AG04450 (cell line): ENCODE data around the gene CNTN5. TPM values are rescaled to one million over a fixed set of nuclear protein-coding genes. Genes with fewer than 3 reads are reported as not detected.

Experiments used
- CTCF ChIA-PET: fragments of 300-600, 350-600 bp; formaldehyde crosslinking; extraction: SDS; loops from one replicate; lab custom pipeline; 2022; ENCODE audit warnings: antibody characterized with exemption, inconsistent platforms; lab: Charles Lee
- POLR2A ChIA-PET: fragments of 350-600 bp; formaldehyde crosslinking; extraction: SDS; loops from one replicate; lab custom pipeline; 2021; ENCODE audit warnings: antibody characterized with exemption, inconsistent platforms; lab: Yijun Ruan, JAX
- DNase-seq: peaks from one replicate; pipeline ENCODE4 v3.0.0-alpha.2; 2011; ENCODE audit warnings: low read depth, low spot score
- H3K27ac ChIP-seq: one replicate; pipeline ENCODE4 v1.5.1; 2012; ENCODE audit warnings: low read depth, low read length, control low read depth
- H3K27me3 ChIP-seq: one replicate; pipeline ENCODE4 v1.6.0; 2012; ENCODE audit warnings: low read length; ENCODE audit not compliant: control insufficient read depth, insufficient read depth
- H3K4me3 ChIP-seq: 2 replicates; pipeline ENCODE4 v1.5.1; 2011; ENCODE audit warnings: mild to moderate bottlenecking, low read depth, low read length, control low read depth
- H3K9me3 ChIP-seq: 2 replicates; pipeline ENCODE4 v1.5.1; 2012; ENCODE audit warnings: low read length; ENCODE audit not compliant: control insufficient read depth, insufficient read depth
- CTCF ChIP-seq: IDR thresholded peaks from 2 replicates; pipeline ENCODE4 v1.5.1; 2011; ENCODE audit warnings: low read depth, low read length, control low read depth, inconsistent platforms
- polyA plus RNA-seq: library from polyadenylated mRNA; depleted of rRNA; stranded (reverse); fragments of >200 nt; gene quantifications from 2 replicates; pipeline ENCODE4 v1.2.3, GENCODE V29; 2011

The CNTN5 gene
- polyA plus RNA-seq, 1 experiment: not detected

GRCh38 chr11:99545616-99546015, 524.9 kb downstream of the CNTN5 start:
- Histone ChIP-seq H3K4me3 (no peak overlapping the region), H3K27ac (no peak overlapping the region), H3K9me3 (no peaks in the 10 kb centered on the region), H3K27me3 (no peaks in the 10 kb centered on the region)
- no peak for TF ChIP-seq CTCF
- ChIA-PET CTCF (no interaction called here), POLR2A (no interaction called here)
- DNase-seq: no peak

DNA sequence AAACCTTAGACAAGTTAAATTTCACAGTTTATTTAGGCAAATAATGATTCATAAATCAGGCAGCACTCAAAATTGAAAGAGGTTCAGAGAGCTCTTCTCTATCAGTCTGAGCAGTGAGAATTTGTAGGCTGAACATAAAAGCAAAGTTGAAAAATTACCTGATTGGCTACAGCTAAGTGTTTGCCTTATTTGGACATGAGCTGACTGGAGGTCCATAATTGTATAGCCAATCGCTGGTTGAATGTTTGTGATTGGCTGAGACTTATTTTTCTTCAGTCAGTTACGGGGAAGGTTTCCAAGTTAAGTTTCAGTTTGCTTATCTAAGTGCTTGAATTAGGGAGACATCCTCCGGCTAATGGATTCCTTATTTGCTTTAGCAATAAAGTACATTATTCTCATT, 527.5 kb downstream of the CNTN5 start:
- H3K9me3 ChIP-seq: no peaks in the 10 kb centered on the region
- no peaks in the 10 kb centered on the region for H3K27me3 ChIP-seq
- H3K27ac ChIP-seq: no peak overlapping the region
- CTCF ChIA-PET: no interaction called here
- no peak for DNase-seq
- H3K4me3 ChIP-seq: no peak overlapping the region
- POLR2A ChIA-PET: no interaction called here
- no peak for TF ChIP-seq CTCF

DNA sequence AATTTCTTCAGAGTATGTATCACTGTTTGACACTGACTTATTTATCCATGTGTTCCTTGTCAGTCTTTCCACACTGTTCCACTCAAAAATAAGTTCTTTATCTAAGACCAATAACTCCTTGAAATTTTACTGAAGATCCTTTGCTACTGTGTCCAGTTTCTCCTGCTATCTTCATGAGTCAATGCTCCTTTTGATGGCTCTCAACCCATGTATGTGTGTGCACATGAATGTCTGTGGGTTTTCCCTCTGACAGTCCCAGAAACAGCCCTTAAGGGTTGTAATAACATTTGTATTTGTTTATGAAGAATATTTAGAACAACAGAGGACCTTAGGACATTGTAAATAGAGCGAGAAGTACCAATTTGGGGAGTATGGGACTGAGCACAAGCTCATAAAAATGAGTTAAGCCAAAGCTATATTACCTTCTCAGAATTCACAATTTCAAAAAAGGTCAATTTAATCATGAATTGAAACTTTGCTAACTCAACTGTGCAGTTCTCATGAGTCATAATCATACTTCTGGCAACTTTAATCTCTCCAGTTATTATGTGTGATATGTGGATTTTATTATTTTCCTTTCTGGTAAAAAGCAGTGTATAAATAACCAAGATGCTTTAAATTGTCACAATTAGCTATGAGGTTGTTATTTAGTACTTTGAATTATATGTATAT, 533.6 kb downstream of the CNTN5 start:
- Histone ChIP-seq H3K27me3 (no peaks in the 10 kb centered on the region), H3K9me3 (no peaks in the 10 kb centered on the region), H3K27ac (no peak overlapping the region), H3K4me3 (no peak overlapping the region)
- no peak for TF ChIP-seq CTCF
- CTCF ChIA-PET: no interaction called here
- POLR2A ChIA-PET: no interaction called here
- no peak for DNase-seq

- CTCF ChIA-PET: no interaction called here
- Histone ChIP-seq H3K4me3 (no peak overlapping the region), H3K27ac (no peak overlapping the region), H3K27me3 (no peaks in the 10 kb centered on the region), H3K9me3 (no peaks in the 10 kb centered on the region)
- no peak for DNase-seq
- TF ChIP-seq CTCF: no peak
- POLR2A ChIA-PET: no interaction called here
Observed at GRCh38 chr11:99555486-99555885, 534.7 kb downstream of the CNTN5 start.

GRCh38 chr11:99565333-99565732, 544.6 kb downstream of the CNTN5 start:
- ChIA-PET POLR2A (no interaction called here), CTCF (no interaction called here)
- Histone ChIP-seq H3K4me3 (no peak overlapping the region), H3K9me3 (no peaks in the 10 kb centered on the region), H3K27me3 (no peaks in the 10 kb centered on the region), H3K27ac (no peak overlapping the region)
- TF ChIP-seq CTCF: no peak
- DNase-seq: no peak
